ENCODE measurements around the gene EDAR.

EDAR gene

DNA sequence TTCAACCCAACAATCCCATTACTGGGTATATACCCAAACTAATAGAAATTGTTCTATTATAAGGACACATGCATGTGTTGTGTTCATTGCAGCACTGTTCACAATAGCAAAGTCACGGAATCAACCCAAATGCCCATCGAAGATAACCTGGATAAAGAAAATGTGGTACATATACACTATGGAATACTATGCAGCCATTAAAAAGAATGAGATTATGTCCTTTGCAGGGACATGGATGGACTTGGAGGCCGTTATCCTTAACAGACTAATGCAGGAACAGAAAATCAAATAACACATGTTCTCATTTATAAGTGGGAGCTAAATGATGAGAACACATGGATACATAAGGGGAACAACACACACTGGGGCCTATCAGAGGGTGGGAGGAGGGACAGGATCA is 136.6 kb downstream of the EDAR start:
- H3K9me2 ChIP-seq (ENCODE audit: low read depth, low read length) = no peaks in the 10 kb centered on the region
- no peaks in the 10 kb centered on the region for H3K79me2 ChIP-seq (ENCODE audit: insufficient read depth, low read length)

DNA sequence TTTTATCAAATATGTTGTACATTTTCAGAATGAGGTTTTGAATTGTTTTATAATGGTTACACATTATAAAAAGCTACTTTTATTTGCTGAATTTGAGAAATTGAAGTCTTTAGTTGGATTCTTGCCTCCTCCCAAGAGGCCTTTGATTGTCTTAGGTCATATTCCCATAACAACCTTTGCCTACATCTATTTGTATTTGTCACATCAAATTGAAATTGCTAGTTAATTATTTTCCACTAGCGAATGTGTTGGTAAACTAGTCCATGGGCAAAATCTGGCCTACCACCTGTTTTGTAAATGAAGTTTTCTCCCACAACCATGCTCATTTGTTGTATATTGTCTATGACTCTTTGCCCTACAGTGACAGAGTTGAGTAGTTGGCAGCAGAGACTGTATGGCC is 142.0 kb downstream of the EDAR start:
- Histone ChIP-seq H3K9me2 (ENCODE audit: low read depth, low read length) (no peaks in the 10 kb centered on the region), H3K9me3 (ENCODE audit: low read length) (0 out of 2 replicates have a peak, but pooled peaks cover 2% of the 10 kb centered on the region), H3K36me3 (ENCODE audit: insufficient read depth, low read length) (peaks cover 22% of the 10 kb centered on the region), H4K20me1 (ENCODE audit: insufficient read depth, low read length) (no peaks in the 10 kb centered on the region), H3K79me2 (ENCODE audit: insufficient read depth, low read length) (no peaks in the 10 kb centered on the region), H3K27ac (ENCODE audit: low read depth, low read length, poor library complexity, severe bottlenecking) (no peak overlapping the region), H3K4me1 (ENCODE audit: insufficient read depth, low read length, severe bottlenecking) (no peaks in the 10 kb centered on the region), H3F3A (ENCODE audit: insufficient read depth, low read length) (no peaks in the 10 kb centered on the region), H3K4me2 (ENCODE audit: low read length) (no peak overlapping the region), H3K4me3 (ENCODE audit: low read depth, low read length, poor library complexity, severe bottlenecking) (no peak overlapping the region), H3K27me3 (ENCODE audit: insufficient read depth, low read length) (no peaks in the 10 kb centered on the region), H2AFZ (ENCODE audit: low read length) (no peak overlapping the region), H3K9ac (ENCODE audit: low read length) (no peak overlapping the region)
- TF ChIP-seq, protein P1, sequence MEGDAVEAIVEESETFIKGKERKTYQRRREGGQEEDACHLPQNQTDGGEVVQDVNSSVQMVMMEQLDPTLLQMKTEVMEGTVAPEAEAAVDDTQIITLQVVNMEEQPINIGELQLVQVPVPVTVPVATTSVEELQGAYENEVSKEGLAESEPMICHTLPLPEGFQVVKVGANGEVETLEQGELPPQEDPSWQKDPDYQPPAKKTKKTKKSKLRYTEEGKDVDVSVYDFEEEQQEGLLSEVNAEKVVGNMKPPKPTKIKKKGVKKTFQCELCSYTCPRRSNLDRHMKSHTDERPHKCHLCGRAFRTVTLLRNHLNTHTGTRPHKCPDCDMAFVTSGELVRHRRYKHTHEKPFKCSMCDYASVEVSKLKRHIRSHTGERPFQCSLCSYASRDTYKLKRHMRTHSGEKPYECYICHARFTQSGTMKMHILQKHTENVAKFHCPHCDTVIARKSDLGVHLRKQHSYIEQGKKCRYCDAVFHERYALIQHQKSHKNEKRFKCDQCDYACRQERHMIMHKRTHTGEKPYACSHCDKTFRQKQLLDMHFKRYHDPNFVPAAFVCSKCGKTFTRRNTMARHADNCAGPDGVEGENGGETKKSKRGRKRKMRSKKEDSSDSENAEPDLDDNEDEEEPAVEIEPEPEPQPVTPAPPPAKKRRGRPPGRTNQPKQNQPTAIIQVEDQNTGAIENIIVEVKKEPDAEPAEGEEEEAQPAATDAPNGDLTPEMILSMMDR (IDR thresholded peaks at IDR 0.05; ENCODE audit: low read length) = no peak
- TF ChIP-seq EZH2 (IDR thresholded peaks at IDR 0.05; ENCODE audit: borderline replicate concordance, low read length) = no peak

More for the DNA sequence above, 136.6 kb downstream of the EDAR start:
- TF ChIP-seq, protein P1 (IDR thresholded peaks at IDR 0.05; ENCODE audit: low read length) = no peak
- no peak for TF ChIP-seq EZH2 (IDR thresholded peaks at IDR 0.05; ENCODE audit: borderline replicate concordance, low read length)
- H2AFZ ChIP-seq (ENCODE audit: low read length) = no peak overlapping the region
- H3K9ac ChIP-seq (ENCODE audit: low read length) = no peak overlapping the region
- peaks cover 31% of the 10 kb centered on the region for H3K36me3 ChIP-seq (ENCODE audit: insufficient read depth, low read length)
- H3K4me2 ChIP-seq (ENCODE audit: low read length) = no peak overlapping the region
- no peaks in the 10 kb centered on the region for H3F3A ChIP-seq (ENCODE audit: insufficient read depth, low read length)
- no peak overlapping the region for H3K27ac ChIP-seq (ENCODE audit: low read depth, low read length, poor library complexity, severe bottlenecking)
- no peaks in the 10 kb centered on the region for H4K20me1 ChIP-seq (ENCODE audit: insufficient read depth, low read length)
- H3K4me1 ChIP-seq (ENCODE audit: insufficient read depth, low read length, severe bottlenecking) = no peaks in the 10 kb centered on the region
- H3K9me3 ChIP-seq (ENCODE audit: low read length) = no peaks in the 10 kb centered on the region
- H3K27me3 ChIP-seq (ENCODE audit: insufficient read depth, low read length) = no peaks in the 10 kb centered on the region
- no peak overlapping the region for H3K4me3 ChIP-seq (ENCODE audit: low read depth, low read length, poor library complexity, severe bottlenecking)

DNA sequence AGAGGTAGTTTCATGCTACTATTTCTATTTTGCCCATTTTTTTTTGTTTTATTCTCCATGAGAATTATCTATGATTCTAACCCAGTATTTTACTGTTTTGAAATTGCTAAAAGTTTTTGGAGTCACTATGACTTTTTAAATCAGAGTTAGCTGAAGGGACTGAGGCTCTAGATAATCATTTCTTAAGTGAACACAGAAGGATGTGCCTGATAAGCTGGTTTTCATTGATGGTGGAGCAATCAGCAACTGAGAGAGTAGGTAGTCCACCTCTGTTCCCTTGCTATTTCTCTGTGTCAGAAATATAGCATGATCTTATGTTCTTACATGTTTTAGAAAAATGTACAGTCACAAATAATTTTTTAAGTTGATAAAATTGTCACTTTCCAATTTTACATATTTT is 143.1 kb downstream of the EDAR start:
- no peaks in the 10 kb centered on the region for H3K27me3 ChIP-seq (ENCODE audit: insufficient read depth, low read length)
- no peak overlapping the region for H2AFZ ChIP-seq (ENCODE audit: low read length)
- H3K79me2 ChIP-seq (ENCODE audit: insufficient read depth, low read length) = no peaks in the 10 kb centered on the region
- TF ChIP-seq, protein P1 (IDR thresholded peaks at IDR 0.05; ENCODE audit: low read length) = no peak
- no peak for TF ChIP-seq EZH2 (IDR thresholded peaks at IDR 0.05; ENCODE audit: borderline replicate concordance, low read length)
- H3K4me1 ChIP-seq (ENCODE audit: insufficient read depth, low read length, severe bottlenecking) = no peaks in the 10 kb centered on the region
- no peak overlapping the region for H3K9ac ChIP-seq (ENCODE audit: low read length)
- no peaks in the 10 kb centered on the region for H4K20me1 ChIP-seq (ENCODE audit: insufficient read depth, low read length)
- no peaks in the 10 kb centered on the region for H3K9me2 ChIP-seq (ENCODE audit: low read depth, low read length)
- no peak overlapping the region for H3K27ac ChIP-seq (ENCODE audit: low read depth, low read length, poor library complexity, severe bottlenecking)
- H3K36me3 ChIP-seq (ENCODE audit: insufficient read depth, low read length) = peaks cover 24% of the 10 kb centered on the region
- no peaks in the 10 kb centered on the region for H3F3A ChIP-seq (ENCODE audit: insufficient read depth, low read length)
- H3K4me3 ChIP-seq (ENCODE audit: low read depth, low read length, poor library complexity, severe bottlenecking) = no peak overlapping the region
- no peak overlapping the region for H3K4me2 ChIP-seq (ENCODE audit: low read length)
- 0 out of 2 replicates have a peak, but pooled peaks cover 2% of the 10 kb centered on the region for H3K9me3 ChIP-seq (ENCODE audit: low read length)
